K562 treated with DMSO at 1 percent for 4 hours (cell line): ENCODE data around the gene TMEM165. TPM values are rescaled to one million over a fixed set of nuclear protein-coding genes. Genes with fewer than 3 reads are reported as not detected.

Experiments used
- total RNA-seq: library from RNA; unstranded; fragments of 300-600 nt; gene quantifications from 2 replicates; pipeline ENCODE4 v1.2.3, GENCODE V29; 2022; ENCODE audit not compliant: insufficient read depth

TMEM165 gene
- 49.8 and 79.9 TPM in 2 replicates for total RNA-seq

GRCh38 chr4:55395529-55396307, at the start of gene TMEM165:
Gene TMEM165, plus strand, starts transcription at chr4:55395957. Its CDS starts 233 bp downstream, at chr4:55396190.

GRCh38 chr4:55345980-55346850, 49.5 kb upstream of the TMEM165 start, which contains the start of gene SRD5A3:
Gene SRD5A3, plus strand, starts transcription at chr4:55346242. Its CDS starts 95 bp downstream, at chr4:55346337.

Other genes with a start within 250 kb of the TMEM165 start
- 6.1 and 10.7 TPM in 2 replicates for gene SRD5A3, start 49.7 kb upstream of the TMEM165 start, total RNA-seq
- gene CLOCK, start 151.0 kb downstream of the TMEM165 start, total RNA-seq = 3.9 and 4.3 TPM in 2 replicates
- 1.5 TPM in 1 of 2 replicates, not detected in the other for gene PDCL2, start 196.3 kb downstream of the TMEM165 start, total RNA-seq
- gene NMU, start 240.3 kb downstream of the TMEM165 start, total RNA-seq = 1,020 and 1,362 TPM in 2 replicates